ENCODE results near the gene MYO7B.

- TF ChIP-seq POLR2A (IDR thresholded peaks at IDR 0.05; ENCODE audit: low read length) (no peak), GATA1 (IDR thresholded peaks at IDR 0.05; ENCODE audit: low read depth, low read length) (no peak)
Measured at GRCh38 chr2:127623388-127624319, 88.2 kb downstream of the MYO7B start.

Measured in erythroblast (primary cell).